Endothelial cell of umbilical vein (primary cell): ENCODE data around the gene LRG1.

Source experiments
- CTCF ChIP-seq, 2 donors: IDR thresholded peaks; 1 replicate in 1 of 2; 2 replicates in 1 of 2; pipeline ENCODE4 v1.5.1; 2011; ENCODE audit warnings: low read length in 2 of 2, mild to moderate bottlenecking in 2 of 2, moderate library complexity in 2 of 2, control low read depth in 1 of 2, inconsistent platforms in 1 of 2, low read depth in 1 of 2; ENCODE audit not compliant: insufficient read depth in 1 of 2; ENCODE audit errors: extremely low read depth in 1 of 2
- EZH2 ChIP-seq: IDR thresholded peaks from 2 replicates; pipeline ENCODE4 v1.6.1; 2012; ENCODE audit warnings: borderline replicate concordance, low read depth, mild to moderate bottlenecking, moderate library complexity, low read length, inconsistent platforms; ENCODE audit not compliant: severe bottlenecking
- MYC ChIP-seq: IDR thresholded peaks from one replicate; pipeline ENCODE4 v1.6.1; 2011; ENCODE audit warnings: mild to moderate bottlenecking, low read depth, low read length
- POLR2A ChIP-seq: IDR thresholded peaks from 2 replicates; pipeline ENCODE4 v1.6.1; 2012; ENCODE audit warnings: low read depth, mild to moderate bottlenecking, control low read depth, low read length
- POLR2AphosphoS5 ChIP-seq: IDR thresholded peaks from 2 replicates; pipeline ENCODE4 v1.6.1; 2012; ENCODE audit warnings: low read depth, mild to moderate bottlenecking, control low read depth, low read length, moderate library complexity; ENCODE audit not compliant: insufficient read depth

DNA sequence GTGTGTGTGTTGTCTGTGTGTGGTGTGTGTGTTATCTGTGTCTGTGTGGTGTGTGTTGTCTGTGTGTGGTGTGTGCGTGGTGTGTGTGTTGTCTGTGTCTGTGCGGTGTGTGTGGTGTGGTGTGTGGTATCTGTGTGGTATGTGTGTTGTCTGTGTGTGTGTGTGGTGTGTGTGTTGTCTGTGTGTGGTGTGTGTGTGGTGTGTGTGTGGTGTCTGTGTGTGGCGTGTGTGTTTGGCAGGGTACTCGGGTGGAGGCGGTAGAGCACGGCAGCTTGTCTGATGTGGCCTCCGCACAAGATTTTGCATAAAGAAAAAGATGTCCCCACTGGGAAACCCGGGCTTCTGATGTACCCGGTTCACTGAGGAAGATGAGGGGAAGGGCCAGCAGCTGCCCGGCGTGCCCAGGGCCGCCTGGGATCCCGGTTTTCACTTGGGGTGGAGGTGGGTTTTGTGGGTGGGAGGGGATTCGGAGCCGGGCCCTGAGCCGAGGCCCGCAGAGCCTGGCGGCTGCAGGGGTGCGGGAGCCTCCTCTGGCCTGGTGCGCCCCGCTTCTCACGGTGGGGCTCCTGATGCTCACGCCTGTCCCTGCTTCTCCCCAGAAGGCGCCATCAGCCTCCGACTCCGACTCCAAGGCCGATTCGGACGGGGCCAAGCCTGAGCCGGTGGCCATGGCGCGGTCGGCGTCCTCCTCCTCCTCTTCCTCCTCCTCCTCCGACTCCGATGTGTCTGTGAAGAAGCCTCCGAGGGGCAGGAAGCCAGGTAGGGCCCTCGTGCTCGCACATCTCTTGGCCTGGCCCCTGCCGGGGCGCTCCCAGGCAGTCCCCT lies 46.5 kb downstream of the LRG1 start:
- TF ChIP-seq CTCF (IDR thresholded peaks at IDR 0.05; ENCODE audit: extremely low read depth in 1 of 2, insufficient read depth in 1 of 2, low read depth in 1 of 2, low read length in 2 of 2) (no peak), POLR2A (no peak), MYC (no peak), EZH2 (no peak), POLR2AphosphoS5 (no peak)
